ENCODE results near the gene PRR16. TPM values are rescaled to one million over a fixed set of nuclear protein-coding genes. Genes with fewer than 3 reads are reported as not detected.
"Not testable (repeated sequence)": the region's sequence is repeated elsewhere in the genome, so short reads cannot be mapped to it uniquely, and the experiment has no call there.

The PRR16 gene
- total RNA-seq, 2 donors from 2014 or later = 19.8 to 25.5 TPM

GRCh38 chr5:120697147-120697546 lies 233.0 kb downstream of the PRR16 start:
- ATAC-seq (ENCODE audit: insufficient number of reproducible peaks, low FRiP score, low read depth) = no peak
- TF ChIP-seq, protein P1, sequence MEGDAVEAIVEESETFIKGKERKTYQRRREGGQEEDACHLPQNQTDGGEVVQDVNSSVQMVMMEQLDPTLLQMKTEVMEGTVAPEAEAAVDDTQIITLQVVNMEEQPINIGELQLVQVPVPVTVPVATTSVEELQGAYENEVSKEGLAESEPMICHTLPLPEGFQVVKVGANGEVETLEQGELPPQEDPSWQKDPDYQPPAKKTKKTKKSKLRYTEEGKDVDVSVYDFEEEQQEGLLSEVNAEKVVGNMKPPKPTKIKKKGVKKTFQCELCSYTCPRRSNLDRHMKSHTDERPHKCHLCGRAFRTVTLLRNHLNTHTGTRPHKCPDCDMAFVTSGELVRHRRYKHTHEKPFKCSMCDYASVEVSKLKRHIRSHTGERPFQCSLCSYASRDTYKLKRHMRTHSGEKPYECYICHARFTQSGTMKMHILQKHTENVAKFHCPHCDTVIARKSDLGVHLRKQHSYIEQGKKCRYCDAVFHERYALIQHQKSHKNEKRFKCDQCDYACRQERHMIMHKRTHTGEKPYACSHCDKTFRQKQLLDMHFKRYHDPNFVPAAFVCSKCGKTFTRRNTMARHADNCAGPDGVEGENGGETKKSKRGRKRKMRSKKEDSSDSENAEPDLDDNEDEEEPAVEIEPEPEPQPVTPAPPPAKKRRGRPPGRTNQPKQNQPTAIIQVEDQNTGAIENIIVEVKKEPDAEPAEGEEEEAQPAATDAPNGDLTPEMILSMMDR (IDR thresholded peaks at IDR 0.05) = no peak

GRCh38 chr5:120697670-120698327 lies 233.7 kb downstream of the PRR16 start:
- not testable (repeated sequence) for H3K27ac ChIP-seq; H3K4me1 ChIP-seq (ENCODE audit: control insufficient read depth in 1 of 2, low read depth in 2 of 2); DNase-seq (ENCODE audit: low spot score); H3K27me3 ChIP-seq (replicated peaks; ENCODE audit: insufficient read depth); H3K36me3 ChIP-seq; H3K9me3 ChIP-seq; H3K4me3 ChIP-seq; ATAC-seq (ENCODE audit: insufficient number of reproducible peaks, low FRiP score, low read depth)

More at GRCh38 chr5:120697147-120697546, 233.0 kb downstream of the PRR16 start:
- no peak overlapping the region for H3K27ac ChIP-seq
- H3K36me3 ChIP-seq = no peaks in the 10 kb centered on the region
- DNase-seq (ENCODE audit: low spot score) = no peak
- no peak overlapping the region for H3K4me3 ChIP-seq
- H3K4me1 ChIP-seq (ENCODE audit: control insufficient read depth in 1 of 2, low read depth in 2 of 2) = no peaks in the 10 kb centered on the region
- no peaks in the 10 kb centered on the region for H3K27me3 ChIP-seq (replicated peaks; ENCODE audit: insufficient read depth)
- H3K9me3 ChIP-seq = no peaks in the 10 kb centered on the region

GRCh38 chr5:120700653-120701052 lies 236.6 kb downstream of the PRR16 start:
- not testable (repeated sequence) for H3K4me1 ChIP-seq (ENCODE audit: control insufficient read depth in 1 of 2, low read depth in 2 of 2); DNase-seq (ENCODE audit: low spot score); H3K36me3 ChIP-seq; H3K4me3 ChIP-seq; H3K9me3 ChIP-seq; H3K27me3 ChIP-seq (replicated peaks; ENCODE audit: insufficient read depth); ATAC-seq (ENCODE audit: insufficient number of reproducible peaks, low FRiP score, low read depth); H3K27ac ChIP-seq

DNA sequence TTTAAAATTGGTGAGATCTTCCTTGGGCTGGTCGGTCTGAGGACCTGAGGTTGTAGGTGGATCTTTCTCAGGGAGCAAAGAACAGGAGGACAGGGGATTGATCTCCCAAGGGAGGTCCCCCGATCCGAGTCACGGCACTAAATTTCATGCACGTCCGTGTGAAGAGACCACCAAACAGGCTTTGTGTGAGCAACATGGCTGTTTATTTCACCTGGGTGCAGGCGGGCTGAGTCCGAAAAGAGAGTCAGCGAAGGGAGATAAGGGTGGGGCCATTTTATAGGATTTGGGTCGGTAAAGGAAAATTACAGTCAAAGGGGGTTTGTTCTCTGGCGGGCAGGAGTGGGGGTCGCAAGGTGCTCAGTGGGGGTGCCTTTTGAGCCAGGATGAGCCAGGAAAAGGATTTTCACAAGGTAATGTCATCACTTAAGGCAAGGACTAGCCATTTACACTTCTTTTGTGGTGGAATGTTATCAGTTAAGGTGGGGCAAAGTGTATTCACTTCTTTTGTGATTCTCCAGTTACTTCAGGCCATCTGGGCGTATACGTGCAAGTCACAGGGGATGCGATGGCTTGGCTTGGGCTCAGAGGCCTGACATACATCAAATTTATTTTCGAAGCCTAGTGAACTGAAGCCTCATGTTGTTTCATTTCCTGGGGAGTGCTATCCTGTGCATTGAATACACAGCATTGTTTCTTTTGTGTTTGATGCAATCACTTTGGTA lies 238.9 kb downstream of the PRR16 start:
- not testable (repeated sequence) for H3K4me1 ChIP-seq (ENCODE audit: control insufficient read depth in 1 of 2, low read depth in 2 of 2); ATAC-seq (ENCODE audit: insufficient number of reproducible peaks, low FRiP score, low read depth); H3K4me3 ChIP-seq; H3K27ac ChIP-seq; H3K27me3 ChIP-seq (replicated peaks; ENCODE audit: insufficient read depth); H3K36me3 ChIP-seq; H3K9me3 ChIP-seq; DNase-seq (ENCODE audit: low spot score)

- H3K4me3 ChIP-seq = no peak overlapping the region
- H3K27ac ChIP-seq = no peak overlapping the region
- DNase-seq (ENCODE audit: low spot score) (no peak), ATAC-seq (ENCODE audit: insufficient number of reproducible peaks, low FRiP score, low read depth) (no peak)
- no peaks in the 10 kb centered on the region for H3K4me1 ChIP-seq (ENCODE audit: control insufficient read depth in 1 of 2, low read depth in 2 of 2)
- H3K27me3 ChIP-seq (replicated peaks; ENCODE audit: insufficient read depth) = no peaks in the 10 kb centered on the region
- no peaks in the 10 kb centered on the region for H3K9me3 ChIP-seq
- no peaks in the 10 kb centered on the region for H3K36me3 ChIP-seq
- TF ChIP-seq, protein P1 (IDR thresholded peaks at IDR 0.05) = no peak
These were observed 240.0 kb downstream of the PRR16 start for GRCh38 chr5:120703918-120704587.

DNA sequence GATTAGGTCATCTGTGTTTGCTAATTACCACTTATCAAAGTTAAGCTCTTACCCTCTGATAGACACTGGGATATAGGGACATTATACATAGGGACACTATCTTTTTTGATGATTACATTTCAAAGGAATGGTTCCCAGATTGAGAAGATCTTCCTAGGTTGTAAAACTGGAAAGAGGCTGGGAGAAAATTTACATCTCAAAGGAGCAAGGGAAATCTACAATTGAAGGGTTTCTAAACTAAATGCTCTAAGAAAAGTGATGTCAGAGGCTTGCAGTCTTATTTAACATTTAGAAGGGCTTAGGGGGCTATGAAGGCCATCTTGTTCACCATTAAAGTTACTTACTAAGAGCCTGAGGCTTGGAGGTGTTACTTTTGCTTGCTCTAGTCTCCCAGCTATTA lies 242.8 kb downstream of the PRR16 start:
- H3K36me3 ChIP-seq = no peaks in the 10 kb centered on the region
- H3K27me3 ChIP-seq (replicated peaks; ENCODE audit: insufficient read depth) = no peaks in the 10 kb centered on the region
- H3K4me3 ChIP-seq = no peak overlapping the region
- no peaks in the 10 kb centered on the region for H3K4me1 ChIP-seq (ENCODE audit: control insufficient read depth in 1 of 2, low read depth in 2 of 2)
- no peak overlapping the region for H3K27ac ChIP-seq
- ATAC-seq (ENCODE audit: insufficient number of reproducible peaks, low FRiP score, low read depth) (no peak), DNase-seq (ENCODE audit: low spot score) (no peak)
- H3K9me3 ChIP-seq = no peaks in the 10 kb centered on the region
- TF ChIP-seq, protein P1 (IDR thresholded peaks at IDR 0.05) = no peak

Measured in thoracic aorta (tissue), 2 donors.